Measurements from ENCODE around the gene CLPSL1. TPM values are rescaled to one million over a fixed set of nuclear protein-coding genes. Genes with fewer than 3 reads are reported as not detected.

Gene CLPSL1
- total RNA-seq = not detected in 2 replicates

GRCh38 chr6:35780719-35781118 is at the start of gene CLPSL1:
CLPSL1 (plus strand) TSS chr6:35781019; CDS start chr6:35781111, 92 bp downstream.

GRCh38 chr6:35736982-35737412 is 43.8 kb upstream of the CLPSL1 start, which contains the start of gene ARMC12:
ARMC12 (plus strand) TSS chr6:35737032; CDS start chr6:35737109, 77 bp downstream.

GRCh38 chr6:35776364-35777215 is 4.2 kb upstream of the CLPSL1 start, which contains the start of gene CLPSL2:
CLPSL2 (plus strand) TSS chr6:35776598; CDS start chr6:35776619, 21 bp downstream.

GRCh38 chr6:35804996-35805736 is 24.3 kb downstream of the CLPSL1 start, which contains the start of gene LHFPL5:
LHFPL5 (plus strand) TSS chr6:35805352; CDS start chr6:35805671, 319 bp downstream.

Other genes with a start within 250 kb of the CLPSL1 start
- gene FKBP5, start 92.1 kb upstream of the CLPSL1 start, total RNA-seq = 44.0 and 48.1 TPM in 2 replicates
- 0.20 TPM in 1 of 2 replicates, not detected in the other for gene ARMC12, start 44.0 kb upstream of the CLPSL1 start, total RNA-seq
- gene CLPSL2, start 4.4 kb upstream of the CLPSL1 start, total RNA-seq = not detected in 2 replicates
- gene CLPS, start 16.3 kb downstream of the CLPSL1 start, total RNA-seq = not detected in 2 replicates
- not detected in 2 replicates for gene LHFPL5, start 24.3 kb downstream of the CLPSL1 start, total RNA-seq
- gene SRPK1, start 140.1 kb downstream of the CLPSL1 start, total RNA-seq = 55.1 and 77.4 TPM in 2 replicates
- gene SLC26A8, start 243.6 kb downstream of the CLPSL1 start, total RNA-seq = under 0.01 TPM in 1 of 2 replicates, not detected in the other
- gene MAPK14, start 246.8 kb downstream of the CLPSL1 start, total RNA-seq = 59.9 and 71.0 TPM in 2 replicates